ENCODE measurements around the gene PINK1. TPM values are rescaled to one million over a fixed set of nuclear protein-coding genes. Genes with fewer than 3 reads are reported as not detected.

Gene PINK1
- total RNA-seq, 1 experiment from 2014 or later = 7.2 TPM

DNA sequence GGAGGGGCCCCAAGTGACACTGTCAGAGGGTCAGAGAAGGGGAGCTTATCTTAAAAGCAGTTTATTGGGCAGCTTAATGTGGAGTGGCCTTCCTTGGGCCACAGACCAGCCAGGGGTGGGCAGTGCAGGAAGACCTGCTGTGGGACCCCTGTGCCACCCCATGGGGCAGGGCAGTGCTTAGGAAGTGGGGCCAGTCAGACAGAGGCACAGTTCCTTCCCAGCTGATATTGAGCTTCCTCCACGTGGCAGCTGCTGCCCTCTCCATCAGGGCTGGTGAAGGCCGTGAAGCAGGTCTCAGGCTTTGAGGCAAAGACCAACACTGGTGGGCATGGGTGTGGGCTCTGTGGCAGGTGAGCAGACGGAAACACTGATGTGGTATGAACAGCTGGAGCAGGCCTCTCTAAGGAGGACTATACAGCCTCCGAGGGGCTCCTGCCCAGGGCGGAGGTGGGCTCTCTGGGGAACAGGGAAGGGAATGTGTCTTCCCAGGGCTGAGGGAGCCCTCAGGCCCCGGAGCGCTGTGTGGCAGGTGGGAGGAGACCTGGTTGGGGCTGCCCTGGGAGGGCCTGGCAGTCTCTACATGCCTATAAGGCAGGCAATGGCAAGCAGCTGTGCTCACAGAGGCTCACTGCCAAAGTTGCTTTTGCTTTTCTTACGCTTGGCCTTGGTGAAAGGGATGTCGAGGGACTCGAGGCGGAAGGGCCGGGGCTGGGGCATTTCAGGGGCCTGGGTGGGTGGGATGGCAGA, 30.9 kb downstream of the PINK1 start:
- BruUV-seq (replicated peaks) = no TSS peak
- CTCF ChIA-PET = interaction anchor here (0.6 kb wide), 1 partner anchor 67 kb away, joined by 7 read pairs; no protein-coding TSS in a partner anchor
- TF ChIP-seq, protein P1, sequence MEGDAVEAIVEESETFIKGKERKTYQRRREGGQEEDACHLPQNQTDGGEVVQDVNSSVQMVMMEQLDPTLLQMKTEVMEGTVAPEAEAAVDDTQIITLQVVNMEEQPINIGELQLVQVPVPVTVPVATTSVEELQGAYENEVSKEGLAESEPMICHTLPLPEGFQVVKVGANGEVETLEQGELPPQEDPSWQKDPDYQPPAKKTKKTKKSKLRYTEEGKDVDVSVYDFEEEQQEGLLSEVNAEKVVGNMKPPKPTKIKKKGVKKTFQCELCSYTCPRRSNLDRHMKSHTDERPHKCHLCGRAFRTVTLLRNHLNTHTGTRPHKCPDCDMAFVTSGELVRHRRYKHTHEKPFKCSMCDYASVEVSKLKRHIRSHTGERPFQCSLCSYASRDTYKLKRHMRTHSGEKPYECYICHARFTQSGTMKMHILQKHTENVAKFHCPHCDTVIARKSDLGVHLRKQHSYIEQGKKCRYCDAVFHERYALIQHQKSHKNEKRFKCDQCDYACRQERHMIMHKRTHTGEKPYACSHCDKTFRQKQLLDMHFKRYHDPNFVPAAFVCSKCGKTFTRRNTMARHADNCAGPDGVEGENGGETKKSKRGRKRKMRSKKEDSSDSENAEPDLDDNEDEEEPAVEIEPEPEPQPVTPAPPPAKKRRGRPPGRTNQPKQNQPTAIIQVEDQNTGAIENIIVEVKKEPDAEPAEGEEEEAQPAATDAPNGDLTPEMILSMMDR (conservative IDR thresholded peaks at IDR 0.05; ENCODE audit: low read depth, low read length) = no peak
- no peak for TF ChIP-seq EZH2 (IDR thresholded peaks at IDR 0.05; ENCODE audit: borderline replicate concordance, low read depth, low read length, poor library complexity, severe bottlenecking)

GRCh38 chr1:20665726-20666125, 32.5 kb downstream of the PINK1 start:
- no peak for DNase-seq (ENCODE audit: low spot score)
- H3K36me3 ChIP-seq (ENCODE audit: insufficient read depth, low read length, poor library complexity, severe bottlenecking) = no peaks in the 10 kb centered on the region
- TF ChIP-seq EZH2 (IDR thresholded peaks at IDR 0.05; ENCODE audit: borderline replicate concordance, low read depth, low read length, poor library complexity, severe bottlenecking) = no peak
- TF ChIP-seq, protein P1 (conservative IDR thresholded peaks at IDR 0.05; ENCODE audit: low read depth, low read length) = no peak
- CTCF ChIA-PET = no interaction called here
- no peaks in the 10 kb centered on the region for H3K27me3 ChIP-seq (replicated peaks; ENCODE audit: insufficient read depth, low read depth, low read length, poor library complexity)
- no peaks in the 10 kb centered on the region for H3K4me1 ChIP-seq (ENCODE audit: insufficient read depth, low read length, poor library complexity, severe bottlenecking)
- no peak overlapping the region for H3K4me3 ChIP-seq (ENCODE audit: low read depth, low read length, poor library complexity, severe bottlenecking)
- H3K9me3 ChIP-seq (ENCODE audit: low read depth, low read length, poor library complexity, severe bottlenecking) = no peaks in the 10 kb centered on the region
- BruUV-seq (replicated peaks) = no TSS peak
- intact Hi-C loops (cut with micrococcal nuclease; ENCODE audit: unreplicated experiment) = no loop called here
- H3K27ac ChIP-seq (ENCODE audit: low read depth, low read length, poor library complexity, severe bottlenecking) = no peak overlapping the region
- POLR2A ChIA-PET (ENCODE audit: low non-redundant PET) = no interaction called here

More for the DNA sequence above, 30.9 kb downstream of the PINK1 start:
- no peak overlapping the region for H3K4me3 ChIP-seq (ENCODE audit: low read depth, low read length, poor library complexity, severe bottlenecking)
- H3K36me3 ChIP-seq (ENCODE audit: insufficient read depth, low read length, poor library complexity, severe bottlenecking) = peaks cover 8% of the 10 kb centered on the region
- H3K9me3 ChIP-seq (ENCODE audit: low read depth, low read length, poor library complexity, severe bottlenecking) = no peaks in the 10 kb centered on the region
- H3K4me1 ChIP-seq (ENCODE audit: insufficient read depth, low read length, poor library complexity, severe bottlenecking) = peaks cover 10% of the 10 kb centered on the region
- intact Hi-C loops (cut with micrococcal nuclease; ENCODE audit: unreplicated experiment) = no loop called here
- no peak overlapping the region for H3K27ac ChIP-seq (ENCODE audit: low read depth, low read length, poor library complexity, severe bottlenecking)
- H3K27me3 ChIP-seq (replicated peaks; ENCODE audit: insufficient read depth, low read depth, low read length, poor library complexity) = no peaks in the 10 kb centered on the region
- no peak for DNase-seq (ENCODE audit: low spot score)
- POLR2A ChIA-PET (ENCODE audit: low non-redundant PET) = no interaction called here

DNA sequence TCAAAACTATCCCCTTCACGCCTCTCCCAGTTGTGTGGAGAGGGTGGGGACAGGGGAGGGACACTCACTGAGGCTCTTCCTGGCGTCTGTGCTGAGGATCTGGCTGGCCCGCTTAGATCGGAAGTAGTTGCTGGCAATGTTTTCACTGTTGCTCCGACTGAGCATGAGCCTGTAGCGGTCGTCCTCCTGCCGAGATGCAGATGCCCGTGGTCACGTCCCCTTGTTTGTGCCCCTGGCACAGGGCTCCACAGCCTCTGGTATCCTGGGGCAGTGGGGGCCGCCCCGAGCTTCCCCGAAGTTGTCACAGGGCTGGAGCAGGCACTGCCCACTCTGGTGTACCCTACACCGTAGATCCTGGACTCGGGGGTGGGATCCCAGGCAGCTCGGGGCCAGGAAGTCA, 32.9 kb downstream of the PINK1 start:
- no TSS peak for BruUV-seq (replicated peaks)
- no peak for TF ChIP-seq EZH2 (IDR thresholded peaks at IDR 0.05; ENCODE audit: borderline replicate concordance, low read depth, low read length, poor library complexity, severe bottlenecking)
- TF ChIP-seq, protein P1 (conservative IDR thresholded peaks at IDR 0.05; ENCODE audit: low read depth, low read length) = no peak
- intact Hi-C loops (cut with micrococcal nuclease; ENCODE audit: unreplicated experiment) = no loop called here
- Histone ChIP-seq H3K27me3 (replicated peaks; ENCODE audit: insufficient read depth, low read depth, low read length, poor library complexity) (no peaks in the 10 kb centered on the region), H3K9me3 (ENCODE audit: low read depth, low read length, poor library complexity, severe bottlenecking) (no peaks in the 10 kb centered on the region), H3K27ac (ENCODE audit: low read depth, low read length, poor library complexity, severe bottlenecking) (no peak overlapping the region), H3K36me3 (ENCODE audit: insufficient read depth, low read length, poor library complexity, severe bottlenecking) (no peaks in the 10 kb centered on the region), H3K4me1 (ENCODE audit: insufficient read depth, low read length, poor library complexity, severe bottlenecking) (no peaks in the 10 kb centered on the region), H3K4me3 (ENCODE audit: low read depth, low read length, poor library complexity, severe bottlenecking) (no peak overlapping the region)
- ChIA-PET CTCF (no interaction called here), POLR2A (ENCODE audit: low non-redundant PET) (no interaction called here)
- no peak for DNase-seq (ENCODE audit: low spot score)
